ENCODE measurements around the gene ROR1.

DNA sequence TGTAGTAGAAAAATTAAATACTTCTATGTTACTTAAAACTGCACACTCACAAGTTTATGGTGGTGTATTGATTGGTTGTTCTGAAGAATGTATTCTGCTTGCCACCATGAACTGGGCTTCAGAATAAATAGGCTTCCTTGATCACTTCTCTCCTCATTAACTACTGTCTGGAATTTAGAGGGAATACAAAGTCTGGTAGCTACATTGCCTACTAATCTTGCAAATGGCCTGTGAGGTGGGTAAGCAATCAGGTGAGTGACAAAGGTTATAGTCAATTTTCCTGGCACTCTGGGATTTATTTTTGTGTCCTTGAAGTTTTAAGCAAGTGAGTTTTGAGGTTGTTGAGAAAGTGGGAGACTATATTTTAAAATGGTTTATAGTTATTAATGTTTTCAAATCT, 101.8 kb downstream of the ROR1 start:
- TF ChIP-seq POLR2AphosphoS5 (IDR thresholded peaks at IDR 0.05; ENCODE audit: borderline replicate concordance, low read depth, low read length), result no peak
- no peak for TF ChIP-seq EZH2 (IDR thresholded peaks at IDR 0.05)

Measured in SK-N-MC (cell line).